OCI-M2 (cell line): ENCODE data around the gene SLC25A13.

Experiments
- DNase-seq: peaks from one replicate; lab custom pipeline; 2025; ENCODE audit not compliant: unreplicated experiment; lab: John Stamatoyannopoulos, UW

Gene SLC25A13

DNA sequence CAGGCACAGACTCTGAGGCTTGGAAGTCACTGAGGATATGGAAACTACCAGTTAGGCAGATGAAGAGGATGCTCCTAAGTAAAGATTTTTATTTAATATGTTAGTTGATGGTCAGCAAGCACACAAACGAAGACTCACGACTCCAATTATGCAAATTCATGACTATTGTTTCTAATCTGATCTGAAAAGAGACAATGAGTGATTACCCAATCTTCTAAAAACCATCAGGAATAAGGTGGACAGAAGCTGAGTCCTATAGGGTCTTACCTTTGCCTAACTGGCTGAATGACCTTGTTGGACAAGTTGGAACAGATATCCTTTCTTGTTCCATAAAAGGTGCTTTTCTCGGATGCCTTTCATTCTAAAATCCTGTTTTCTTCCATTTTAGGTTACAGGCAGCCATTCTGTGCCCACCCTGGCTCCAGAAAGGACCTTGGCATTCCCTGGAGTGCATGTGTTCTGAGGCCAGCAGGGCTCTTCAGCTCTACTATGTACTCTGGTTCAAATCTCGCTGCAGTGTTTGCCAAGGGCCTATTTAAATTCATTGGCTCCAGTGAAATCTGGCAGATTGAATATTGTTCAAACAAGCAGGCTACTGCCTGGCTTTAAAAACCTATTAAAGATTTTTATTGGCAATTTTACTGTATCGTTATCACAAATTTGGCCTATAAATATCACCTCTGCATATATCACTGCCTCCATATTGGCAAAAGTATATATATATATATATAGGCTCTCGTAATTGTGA, 77.5 kb downstream of the SLC25A13 start:
- no peak for DNase-seq

DNA sequence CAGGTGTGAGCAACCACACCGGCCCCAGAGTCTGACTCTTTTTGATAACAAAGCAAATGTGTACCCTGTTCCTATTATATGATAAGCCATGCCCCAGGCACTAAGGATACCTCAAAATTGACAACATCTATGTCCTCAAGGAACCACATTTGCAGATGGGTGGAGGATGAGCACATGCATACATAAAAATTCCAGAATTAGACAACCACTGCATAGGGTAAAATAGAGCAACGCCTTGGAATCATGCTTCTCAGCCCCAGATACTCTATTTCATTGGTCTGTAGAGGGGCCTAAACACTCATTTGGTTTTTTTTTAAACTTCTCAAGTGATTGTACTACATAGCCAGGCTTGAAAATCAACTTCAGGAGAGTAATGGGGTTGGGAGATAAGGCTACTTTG, 78.7 kb downstream of the SLC25A13 start:
- DNase-seq = no peak

DNA sequence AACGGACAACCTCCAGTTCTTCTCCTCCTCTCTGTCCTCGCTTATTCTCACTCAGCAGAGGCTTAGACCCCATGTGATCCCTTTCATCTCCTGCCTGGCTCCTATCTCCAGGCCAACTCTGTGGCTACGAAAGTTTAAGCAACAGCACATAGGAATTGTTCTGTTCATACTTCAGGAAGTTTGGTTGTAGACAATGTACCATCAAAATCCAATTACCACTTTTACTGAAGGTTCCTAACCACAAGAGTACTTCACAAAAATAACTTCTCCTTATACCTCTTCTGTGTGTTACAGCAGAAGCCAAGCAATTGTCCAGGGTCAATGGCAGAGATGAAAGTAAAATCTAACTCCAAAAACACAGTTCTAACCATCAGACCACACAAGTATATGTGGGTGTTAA, 80.0 kb downstream of the SLC25A13 start:
- DNase-seq = no peak

DNA sequence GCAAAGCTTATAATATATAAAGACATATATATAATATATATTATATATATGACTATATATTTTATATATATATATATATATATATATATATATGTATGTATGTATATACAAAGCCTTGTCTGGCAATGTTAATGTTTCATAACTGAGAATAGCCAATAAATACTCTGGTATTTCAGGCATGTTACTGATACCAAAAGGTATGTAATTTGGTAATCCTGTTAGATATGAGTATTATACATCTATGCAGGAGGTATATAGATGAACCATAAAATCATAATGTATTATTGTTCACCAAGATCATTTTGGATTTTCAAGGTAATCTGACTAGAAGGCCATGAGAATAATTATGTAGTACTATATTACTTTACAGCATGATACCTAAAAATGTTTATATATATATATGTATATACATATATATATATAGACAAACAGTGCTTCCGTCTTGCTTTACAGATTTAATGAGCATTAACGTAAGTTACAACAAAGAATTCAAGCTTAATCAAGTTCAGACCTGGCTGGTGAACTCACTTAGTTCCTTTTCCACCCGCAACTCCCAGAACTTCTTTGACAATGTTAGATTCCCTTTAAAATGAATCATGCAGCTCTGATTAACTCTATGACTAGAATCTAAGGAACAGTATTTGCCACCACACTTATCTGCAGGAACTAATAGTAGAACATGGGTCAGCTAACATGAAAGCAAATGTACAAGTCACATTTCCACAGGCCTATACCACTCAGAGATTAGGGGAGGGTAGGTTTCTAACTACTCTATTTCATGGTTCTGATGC, 82.7 kb downstream of the SLC25A13 start:
- DNase-seq = no peak

DNA sequence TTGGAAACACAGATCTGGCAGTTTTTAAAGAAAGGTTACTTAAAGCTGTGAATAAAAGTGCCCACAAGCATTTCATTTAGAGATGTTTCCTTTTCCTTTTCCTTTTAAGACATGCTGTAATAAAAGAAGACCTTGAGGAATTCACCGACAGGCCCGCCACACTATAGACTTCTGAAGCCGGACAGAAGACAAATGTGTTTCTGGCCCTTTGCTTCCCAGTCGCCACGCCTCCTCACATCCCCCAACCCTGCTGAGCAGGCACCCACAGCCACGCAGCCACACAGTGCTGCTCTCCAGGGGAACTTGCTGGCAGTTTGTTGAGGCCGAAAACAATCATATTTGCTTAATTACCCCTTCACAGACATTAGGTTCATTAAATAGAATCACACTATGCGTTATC, 83.4 kb downstream of the SLC25A13 start:
- no peak for DNase-seq

DNA sequence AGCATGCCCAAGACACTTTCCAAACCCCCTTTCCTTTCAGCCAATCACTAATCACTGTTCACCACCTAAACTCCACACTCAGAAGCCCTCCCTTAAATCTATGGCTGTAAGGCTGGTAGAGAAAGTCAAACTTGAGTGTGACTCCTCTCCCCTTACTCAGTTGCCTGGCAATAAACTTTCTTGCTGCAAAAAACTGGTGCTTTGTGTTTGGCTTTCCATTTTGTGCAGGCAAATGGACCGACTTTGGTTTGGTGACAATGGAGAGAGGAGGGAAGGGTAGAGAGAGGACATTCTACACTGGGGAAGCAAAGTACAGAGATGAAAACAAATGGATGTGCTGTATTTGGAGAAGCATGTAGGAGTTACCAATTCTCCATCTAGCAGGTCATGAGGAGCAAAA, 84.9 kb downstream of the SLC25A13 start:
- no peak for DNase-seq

DNA sequence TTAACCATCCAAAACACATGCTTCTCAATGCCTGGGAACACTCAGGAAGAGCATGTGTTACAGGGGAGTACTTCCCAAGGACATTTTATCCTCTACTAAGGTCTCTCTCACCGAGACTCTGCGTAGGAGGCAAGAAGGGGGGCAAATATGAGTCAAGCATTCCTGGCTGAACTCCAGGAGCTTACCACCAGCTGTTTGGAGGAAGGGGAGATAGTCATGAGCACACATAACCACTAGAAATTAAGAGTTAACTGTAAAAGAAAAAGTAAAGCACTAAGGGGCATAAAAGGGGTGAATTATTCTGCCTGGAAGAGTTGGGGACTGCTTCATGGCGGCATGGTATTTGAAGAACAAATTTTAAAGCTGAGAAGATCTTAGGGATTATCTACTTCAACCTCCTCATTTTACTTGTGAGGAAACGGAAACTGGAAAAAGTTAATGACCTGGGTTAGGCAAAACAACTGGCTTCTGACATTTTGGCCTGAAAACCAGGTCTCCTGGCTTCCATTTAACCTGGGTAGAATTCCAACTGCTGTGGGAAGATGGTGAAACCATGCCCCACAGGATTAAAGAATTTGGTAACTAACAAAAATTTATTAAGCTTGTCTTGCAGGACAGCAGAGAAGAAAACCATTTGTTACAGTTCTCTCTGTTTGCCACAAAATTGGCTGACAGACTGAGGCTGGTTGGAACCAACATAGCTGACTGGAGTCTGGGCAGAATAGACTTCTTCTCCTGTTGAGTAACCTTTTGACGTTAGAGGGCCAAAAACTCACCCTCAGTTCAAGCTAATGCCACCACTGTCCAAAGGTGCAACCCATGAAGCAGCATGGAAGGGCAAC, 85.5 kb downstream of the SLC25A13 start:
- DNase-seq = no peak

DNA sequence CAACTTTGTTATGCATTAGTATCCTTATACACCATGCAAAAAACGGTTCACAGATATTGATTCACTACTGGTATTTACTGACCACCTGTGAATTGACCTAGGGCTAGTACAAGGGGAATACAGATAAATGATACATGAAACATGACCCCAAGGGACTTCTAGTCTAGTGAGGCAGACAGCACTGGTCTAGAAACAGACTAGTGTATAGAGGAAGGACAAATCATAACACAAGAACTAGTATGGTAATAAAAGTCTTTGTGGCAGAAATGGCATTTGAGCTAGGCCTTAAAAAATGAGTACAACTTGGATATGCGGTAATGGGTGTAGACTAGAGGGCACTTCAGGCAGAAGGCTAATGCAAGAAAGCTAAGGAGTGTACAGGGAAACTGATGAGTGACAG, 86.6 kb downstream of the SLC25A13 start:
- no peak for DNase-seq

DNA sequence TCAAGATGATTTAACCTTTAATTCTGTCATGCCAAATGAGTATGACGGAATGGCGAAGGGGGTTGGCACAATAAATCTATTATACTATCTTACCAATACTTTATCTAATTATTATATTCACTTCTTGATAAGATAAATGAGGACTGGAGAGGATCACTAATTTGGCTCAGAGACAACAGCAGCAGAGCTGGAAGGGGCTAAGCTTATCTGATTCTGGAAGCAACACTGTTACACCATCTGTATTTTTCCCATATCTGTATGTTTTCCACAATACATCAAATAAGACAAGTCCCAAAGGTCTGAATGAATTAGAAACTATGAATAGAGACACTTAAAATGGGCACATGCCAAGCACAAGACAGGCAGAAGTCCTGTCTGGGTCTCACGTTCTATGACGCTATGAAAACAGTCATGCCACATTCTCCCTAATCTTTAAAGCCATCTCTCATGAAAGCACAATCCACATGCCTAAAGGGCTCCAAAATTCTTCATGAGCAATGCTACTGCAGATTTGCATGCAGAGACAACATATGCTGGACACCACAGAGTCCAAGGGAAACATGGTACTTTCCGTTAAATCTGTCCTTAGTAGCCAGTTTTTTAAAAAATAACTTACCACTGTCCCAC, 88.3 kb downstream of the SLC25A13 start:
- no peak for DNase-seq

DNA sequence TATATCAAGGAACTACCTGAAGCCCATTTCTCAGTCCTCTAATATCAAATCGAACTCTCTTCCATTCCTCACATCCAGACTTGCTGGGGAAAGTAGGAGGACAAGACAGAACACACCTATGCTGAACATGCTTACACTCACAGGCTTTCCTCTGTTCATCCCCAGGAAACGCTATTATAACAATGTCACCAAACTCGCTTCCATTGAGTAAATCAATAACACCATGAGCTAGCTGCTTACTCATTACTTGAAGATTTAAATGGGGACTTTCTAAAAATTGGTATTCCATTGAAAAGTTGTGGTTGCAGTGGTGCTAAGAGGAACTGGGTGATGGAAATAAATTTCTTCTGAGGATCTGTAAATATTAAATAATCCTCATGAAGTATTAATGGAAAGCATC, 88.8 kb downstream of the SLC25A13 start:
- no peak for DNase-seq

DNA sequence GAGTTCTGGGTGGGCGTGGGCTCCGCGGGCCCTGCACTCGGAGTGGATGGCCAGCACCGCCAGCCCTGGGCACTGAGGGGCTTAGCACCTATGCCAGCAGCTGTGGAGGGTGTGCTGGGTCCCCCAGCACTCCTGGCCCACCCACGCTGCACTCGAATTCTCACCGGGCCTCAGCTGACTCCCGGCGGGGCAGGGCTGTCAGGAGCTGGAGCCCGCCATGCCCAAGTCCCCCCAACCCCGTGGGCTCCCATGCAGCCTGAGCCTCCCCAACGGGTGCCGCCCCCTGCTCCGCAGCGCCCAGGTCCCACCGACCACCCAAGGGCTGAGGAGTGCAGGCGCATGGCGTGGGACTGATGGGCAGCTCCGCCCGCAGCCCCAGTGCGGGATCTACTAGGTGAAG, 93.1 kb downstream of the SLC25A13 start:
- DNase-seq = no peak

DNA sequence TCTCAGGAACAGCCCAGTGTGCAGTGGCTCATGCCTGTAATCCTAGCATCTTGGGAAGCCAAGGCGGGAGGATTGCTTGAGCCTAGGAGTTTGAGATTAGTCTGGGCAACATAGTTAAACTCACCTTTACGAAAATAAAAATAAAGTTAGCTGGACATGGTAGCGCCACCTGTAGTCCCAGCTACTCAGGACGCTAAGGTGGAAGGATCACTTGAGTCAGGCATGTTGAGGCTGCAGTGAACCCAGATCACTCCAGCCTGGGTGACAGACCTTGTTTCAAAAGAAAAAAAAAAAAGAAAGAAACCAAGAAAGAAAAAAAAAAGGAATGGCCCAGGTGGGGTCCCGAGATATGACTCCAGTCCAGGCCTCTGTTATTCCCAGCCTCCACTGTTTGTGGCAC, 96.6 kb downstream of the SLC25A13 start:
- no peak for DNase-seq

DNA sequence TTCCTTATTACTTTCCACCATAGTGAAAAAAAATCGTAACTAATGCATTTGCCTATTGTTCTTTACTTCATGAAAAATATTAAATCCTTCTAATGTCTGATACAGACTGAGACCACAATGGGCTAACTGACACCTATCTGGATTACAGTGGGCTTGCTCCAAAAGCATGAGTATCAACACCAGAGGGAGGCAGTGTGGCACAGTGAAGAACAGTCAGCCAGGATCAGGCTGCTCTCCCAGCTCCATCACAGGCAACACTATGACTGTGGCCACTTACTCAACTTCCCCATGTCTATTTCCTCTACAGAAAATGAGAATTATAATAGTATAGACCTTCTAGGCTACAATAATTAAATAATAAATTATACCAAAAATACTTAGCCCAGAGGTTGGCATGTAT, 97.2 kb downstream of the SLC25A13 start:
- no peak for DNase-seq

DNA sequence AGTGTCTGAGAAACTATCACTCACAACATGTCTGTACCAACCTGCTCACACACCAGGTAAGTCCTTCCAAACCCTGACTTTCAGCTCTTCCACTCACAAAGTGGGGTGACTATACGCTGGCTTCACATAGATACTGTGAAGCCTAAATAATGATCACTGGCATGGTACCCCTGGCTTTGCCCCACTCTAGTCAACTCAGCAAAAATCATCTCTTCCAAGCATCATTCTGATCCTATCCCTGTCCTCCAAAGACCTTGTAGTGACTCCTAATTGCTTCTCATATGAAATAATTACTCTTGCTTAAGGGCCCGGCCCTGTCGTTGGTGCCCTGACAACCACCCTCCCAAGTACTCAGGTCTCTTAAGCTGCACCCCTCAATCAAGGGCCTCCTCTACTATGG, 97.8 kb downstream of the SLC25A13 start:
- no peak for DNase-seq

DNA sequence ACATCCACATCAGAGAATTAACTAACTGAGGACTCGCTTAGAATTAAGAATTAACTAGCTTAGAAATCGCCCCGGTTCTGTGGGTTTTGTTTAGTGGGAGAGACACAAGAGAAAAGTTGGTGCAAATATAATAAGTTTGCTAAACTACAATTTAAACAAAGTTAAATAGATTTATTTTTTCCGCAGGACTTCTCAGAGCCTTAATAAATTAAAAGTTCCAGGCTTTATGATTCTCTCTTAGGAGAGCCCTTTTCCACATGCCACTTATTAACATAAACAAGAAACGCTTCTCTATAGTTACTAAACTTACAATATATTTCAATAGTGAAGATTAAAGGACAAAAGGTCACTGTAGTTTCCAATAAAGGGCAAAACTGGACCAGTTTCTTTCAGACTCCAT, 100.0 kb downstream of the SLC25A13 start:
- DNase-seq = no peak

DNA sequence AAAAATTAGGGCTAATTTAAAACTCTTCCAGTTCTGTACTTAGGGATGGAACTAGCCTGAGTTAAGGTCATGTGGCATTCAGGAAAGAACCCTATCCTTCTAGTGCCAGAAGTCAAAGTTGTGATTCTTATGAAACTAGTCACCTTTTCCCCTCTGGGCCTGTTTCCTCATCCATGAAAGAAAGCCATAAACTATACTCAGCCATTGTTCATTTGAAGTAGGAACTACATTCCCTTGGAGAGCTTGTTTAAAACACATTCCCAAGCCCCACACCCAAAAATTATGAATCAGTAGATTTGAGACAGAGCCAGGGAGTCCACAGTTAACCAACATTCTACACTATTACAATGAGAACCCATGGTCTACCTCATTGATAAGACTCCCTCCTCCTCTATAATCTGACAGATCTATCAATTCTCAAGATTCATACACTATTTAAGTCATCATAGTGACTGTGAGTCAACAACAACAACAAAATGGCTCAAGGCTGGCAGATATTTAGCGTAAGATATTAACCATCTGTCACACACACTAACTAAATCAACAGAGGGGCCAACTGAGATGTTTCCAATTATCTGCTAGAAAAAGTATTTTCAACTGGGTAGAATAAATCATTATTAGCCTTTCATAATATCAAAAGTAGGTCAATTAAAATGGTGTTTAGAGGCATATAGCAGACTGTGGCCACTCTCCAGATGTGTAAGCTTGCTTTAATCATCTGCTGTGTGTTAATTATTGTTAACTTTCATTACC, 102.3 kb downstream of the SLC25A13 start:
- DNase-seq = no peak

DNA sequence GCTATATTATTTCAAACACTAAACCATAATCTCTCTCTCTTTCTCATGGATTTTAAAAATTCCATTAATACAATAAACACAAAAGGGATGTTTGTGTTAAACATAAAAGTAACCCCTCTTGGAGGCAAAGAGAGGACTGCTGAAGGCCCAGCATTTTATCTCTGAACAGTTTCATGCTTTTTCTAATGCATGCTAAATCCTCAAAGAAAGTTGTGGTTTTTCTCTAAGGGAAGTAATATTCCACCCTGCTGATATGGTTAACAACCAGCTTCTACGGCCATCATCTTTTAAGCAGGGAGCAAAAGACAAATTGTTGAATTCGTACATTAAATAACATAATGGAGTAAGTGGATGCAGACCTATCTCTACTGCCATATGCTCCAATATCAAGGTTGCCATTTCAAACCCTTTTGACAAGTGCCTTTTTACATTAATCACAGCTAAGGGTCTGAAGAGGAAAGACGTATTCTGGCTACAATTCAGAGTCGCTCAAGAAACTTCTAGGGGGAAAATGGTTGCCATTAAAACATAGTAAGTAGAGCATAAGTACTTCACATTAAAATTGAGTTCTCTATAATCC, 103.1 kb downstream of the SLC25A13 start:
- DNase-seq = no peak

DNA sequence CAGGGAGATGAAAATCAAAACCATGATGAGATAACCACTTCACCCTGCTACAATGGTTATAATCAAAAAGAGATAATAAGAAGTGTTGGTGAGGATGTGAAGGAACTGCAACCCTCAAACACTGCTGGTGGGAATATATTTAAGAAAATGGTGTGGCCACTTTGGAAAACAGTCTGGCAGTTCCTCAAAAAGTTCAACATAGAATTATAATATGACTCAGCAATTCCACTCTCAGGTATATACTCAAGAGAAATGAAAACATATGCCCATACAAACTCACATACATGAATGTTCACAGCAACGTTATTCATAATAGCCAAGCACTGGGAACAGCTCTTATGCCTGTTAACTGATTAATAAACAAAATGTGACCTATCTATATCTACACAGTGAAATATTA, 104.8 kb downstream of the SLC25A13 start:
- DNase-seq = no peak

DNA sequence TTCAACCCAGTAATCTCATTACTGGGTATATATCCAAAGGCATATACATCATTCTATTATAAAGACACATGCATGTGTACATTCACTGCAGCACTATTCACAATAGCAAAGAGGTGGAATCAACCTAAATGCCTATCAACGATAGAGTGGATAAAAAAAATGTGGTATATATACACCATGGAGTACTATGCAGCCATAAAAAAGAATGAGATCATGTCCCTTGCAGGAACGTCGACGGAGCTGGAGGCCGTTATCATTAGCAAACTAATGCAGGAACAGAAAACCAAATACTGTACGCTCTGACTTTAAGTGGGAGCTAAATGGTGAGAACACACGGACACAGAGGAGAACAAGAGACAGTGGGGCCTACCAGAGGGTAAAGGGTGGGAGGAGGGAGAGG, 105.5 kb downstream of the SLC25A13 start:
- no peak for DNase-seq

DNA sequence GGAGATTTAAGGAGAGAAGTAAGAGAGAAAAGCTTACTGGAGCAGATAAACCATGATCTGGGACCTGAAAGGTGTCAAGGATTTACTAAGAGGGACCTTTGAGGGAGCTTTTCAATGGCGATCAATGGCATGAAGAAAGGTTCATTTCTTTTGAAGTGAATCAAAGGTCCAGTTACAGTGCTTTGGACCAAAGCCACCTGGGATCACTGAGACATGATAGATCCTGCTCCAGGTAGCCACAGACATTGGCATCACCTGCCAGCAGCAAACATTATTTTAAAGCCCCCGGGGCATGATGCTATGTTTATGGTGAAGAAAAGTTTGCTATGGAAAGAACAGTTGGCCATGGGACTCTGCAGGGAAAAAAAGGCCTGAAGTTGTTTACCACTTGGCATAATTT, 109.4 kb downstream of the SLC25A13 start:
- DNase-seq = no peak
